ENCODE data around the gene BOLA2.
"Not testable (repeated sequence)": the region's sequence is repeated elsewhere in the genome, so short reads cannot be mapped to it uniquely, and the experiment has no call there.

The BOLA2 gene

GRCh38 chr16:29454269-29454668 lies at the start of gene BOLA2, which contains the start of gene SLX1B:
Gene BOLA2 (minus strand): TSS chr16:29454351. CDS start chr16:29454253, 98 bp downstream.
Gene SLX1B (plus strand): TSS chr16:29454533.
- in situ Hi-C loops (cut with MboI; ENCODE audit: low sequenced_read_pairs) = not testable (repeated sequence)

- in situ Hi-C loops (cut with MboI; ENCODE audit: low sequenced_read_pairs) = not testable (repeated sequence)
These were observed 28.1 kb upstream of the BOLA2 start for GRCh38 chr16:29482276-29482675.

DNA sequence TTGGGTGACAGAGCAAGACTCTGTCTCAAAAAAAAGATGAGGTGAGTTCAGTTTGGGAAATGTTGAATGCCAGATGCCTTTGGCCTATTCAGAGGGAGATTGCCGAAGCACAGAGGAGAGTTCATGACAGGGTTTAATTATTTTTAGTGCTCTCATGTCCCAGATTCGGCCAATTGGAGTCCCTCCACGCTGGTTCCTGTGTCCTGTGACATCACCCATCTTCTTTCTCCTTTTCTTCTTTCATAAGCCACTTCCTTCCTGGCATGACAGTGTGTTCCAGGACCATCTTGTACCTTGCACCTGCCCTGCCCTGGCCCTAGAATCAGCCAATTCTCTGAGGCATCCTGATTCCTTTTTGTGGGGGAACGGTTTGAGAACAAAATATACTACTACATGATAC lies 17.9 kb upstream of the BOLA2 start:
- in situ Hi-C loops (cut with MboI; ENCODE audit: low sequenced_read_pairs) = not testable (repeated sequence)

DNA sequence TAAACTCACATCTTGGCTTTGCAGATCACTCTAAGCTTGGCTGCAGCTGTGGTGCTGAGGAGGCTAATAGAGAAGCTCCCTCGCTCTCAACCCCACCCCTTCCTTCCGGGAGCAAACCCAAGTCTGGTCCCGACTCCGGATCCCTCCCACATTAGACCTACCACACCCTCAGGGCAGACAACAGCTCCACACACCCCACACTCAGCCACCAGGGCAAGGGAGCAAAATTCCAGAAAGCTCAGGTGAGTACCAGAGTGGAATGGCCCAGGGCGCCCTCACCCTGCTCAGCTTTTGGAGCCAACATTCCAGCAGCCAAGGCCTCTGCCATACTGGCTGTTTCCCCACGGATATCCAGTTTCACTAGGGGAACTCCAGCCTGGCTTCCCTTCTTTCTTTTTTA lies 15.5 kb upstream of the BOLA2 start:
- in situ Hi-C loops (cut with MboI; ENCODE audit: low sequenced_read_pairs) = not testable (repeated sequence)

GRCh38 chr16:29467654-29468366 lies 13.7 kb upstream of the BOLA2 start:
- in situ Hi-C loops (cut with MboI; ENCODE audit: low sequenced_read_pairs) = not testable (repeated sequence)

GRCh38 chr16:29466904-29467303 lies 12.8 kb upstream of the BOLA2 start:
- in situ Hi-C loops (cut with MboI; ENCODE audit: low sequenced_read_pairs) = not testable (repeated sequence)

DNA sequence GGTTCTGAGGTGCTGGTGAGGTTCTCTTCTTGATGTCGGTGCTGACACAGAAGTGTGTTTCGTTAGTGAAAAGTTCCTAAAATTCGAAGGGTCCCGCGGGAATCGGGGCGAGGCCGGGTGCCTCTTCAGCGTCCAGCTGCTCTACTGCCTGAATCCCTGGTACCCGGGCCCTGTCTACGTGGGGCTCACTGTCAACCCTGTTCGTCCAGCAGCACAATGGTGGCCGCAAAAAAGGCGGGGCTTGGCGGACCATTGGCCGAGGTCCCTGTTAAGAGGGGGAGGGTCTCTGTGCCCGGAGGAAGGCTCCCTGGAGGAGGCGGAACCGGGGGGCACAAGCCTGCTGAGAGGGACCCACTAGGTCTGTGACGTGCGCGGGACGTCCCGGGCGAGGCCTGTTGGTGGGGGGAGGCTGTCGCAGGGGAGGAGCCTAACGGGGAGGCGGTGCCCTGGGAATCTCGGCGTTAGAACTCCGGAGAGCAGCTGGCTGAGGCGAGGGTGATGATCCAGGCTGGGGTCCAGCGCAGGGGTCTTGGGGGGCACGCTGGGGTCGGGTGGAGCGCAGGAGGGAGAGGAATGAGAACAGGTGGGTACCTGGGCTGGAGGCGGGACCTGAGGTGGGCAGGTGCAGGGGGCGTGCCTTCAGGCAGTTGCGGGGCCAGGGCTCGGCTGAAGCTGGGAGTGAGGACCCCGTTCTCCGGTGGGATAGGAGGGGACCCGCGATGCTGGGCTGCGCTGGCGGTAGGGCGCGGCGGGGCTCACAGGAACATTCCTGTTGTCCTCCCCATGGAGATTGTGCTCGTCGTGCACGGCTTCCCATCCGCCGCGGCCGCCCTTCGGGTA lies 12.1 kb upstream of the BOLA2 start:
- in situ Hi-C loops (cut with MboI; ENCODE audit: low sequenced_read_pairs) = not testable (repeated sequence)

- in situ Hi-C loops (cut with MboI; ENCODE audit: low sequenced_read_pairs) = not testable (repeated sequence)
These were observed 6.5 kb upstream of the BOLA2 start for GRCh38 chr16:29460647-29461030.

DNA sequence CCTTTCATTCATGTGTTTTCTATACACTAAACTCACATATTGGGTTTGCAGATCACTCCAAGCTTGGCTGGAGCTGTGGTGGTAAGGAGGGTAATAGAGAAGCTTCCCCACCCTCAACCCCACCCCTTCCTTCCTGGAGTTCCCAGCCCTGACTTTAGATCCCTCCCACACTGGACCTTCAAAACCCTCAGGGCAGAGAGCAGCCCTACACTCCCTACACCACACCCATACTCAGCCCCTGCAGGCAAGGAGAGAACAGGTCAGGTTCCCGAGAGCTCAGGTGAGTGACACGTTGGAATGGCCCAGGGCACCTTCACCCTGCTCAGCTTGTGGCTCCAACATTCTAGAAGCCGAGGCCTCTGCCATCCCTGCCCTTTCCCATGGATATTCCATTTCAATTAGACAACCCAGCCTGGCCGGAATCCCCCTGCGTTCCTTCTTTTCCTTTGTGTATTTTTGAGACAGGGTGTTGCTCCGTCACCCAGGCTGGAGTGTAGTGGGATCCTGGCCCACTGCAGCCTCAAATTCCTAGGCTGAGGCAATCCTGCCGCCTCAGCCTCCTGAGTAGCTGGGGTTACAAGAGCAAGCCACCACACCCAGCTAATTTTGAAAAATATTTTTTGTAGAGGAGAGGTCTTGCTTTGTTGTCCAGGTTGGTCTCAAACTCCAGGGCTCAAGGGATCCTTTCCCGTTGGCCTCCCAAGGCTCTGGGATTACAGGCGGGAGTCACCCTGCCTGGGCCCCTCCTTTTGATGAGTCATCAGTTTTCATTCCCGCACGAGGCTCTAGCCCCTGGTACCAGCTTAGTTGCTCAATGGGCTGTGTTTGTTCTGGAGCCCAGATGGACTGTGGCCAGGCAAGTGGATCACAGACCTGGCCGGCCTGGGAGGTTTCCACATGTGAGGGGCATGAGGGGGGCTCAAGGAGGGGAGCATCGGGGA lies 5.8 kb upstream of the BOLA2 start, which contains the start of gene SULT1A4:
Gene SULT1A4, plus strand, starts transcription at position 208 of the 941 bp plus-strand sequence. CDS start 1,473 bp downstream, outside the sequence.
- in situ Hi-C loops (cut with MboI; ENCODE audit: low sequenced_read_pairs) = not testable (repeated sequence)

DNA sequence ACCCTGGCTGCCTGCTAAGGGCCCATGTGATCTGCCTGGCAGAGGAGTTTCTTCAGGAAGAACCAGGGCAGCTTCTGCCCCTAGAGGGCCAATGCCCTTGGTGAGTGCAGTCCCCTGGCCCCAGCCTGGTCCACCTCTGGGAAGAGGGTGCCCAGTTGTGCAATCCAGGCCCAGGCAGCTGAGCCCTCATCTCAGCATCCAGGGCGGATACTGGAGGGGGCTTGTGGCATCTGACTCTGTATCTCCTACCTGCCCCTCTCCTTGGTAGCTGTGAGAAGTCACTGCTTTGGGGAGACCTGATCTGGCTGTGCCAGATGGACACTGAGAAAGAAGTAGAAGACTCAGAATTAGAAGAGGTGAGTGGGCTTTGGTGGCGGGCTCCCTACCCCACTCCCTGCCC lies 3.5 kb upstream of the BOLA2 start:
- in situ Hi-C loops (cut with MboI; ENCODE audit: low sequenced_read_pairs) = not testable (repeated sequence)

- in situ Hi-C loops (cut with MboI; ENCODE audit: low sequenced_read_pairs) = not testable (repeated sequence)
These were observed 677 bp upstream of the BOLA2 start for GRCh38 chr16:29454828-29455227.

- in situ Hi-C loops (cut with MboI; ENCODE audit: low sequenced_read_pairs) = not testable (repeated sequence)
These were observed 397 bp downstream of the BOLA2 start for GRCh38 chr16:29453754-29454153.

GRCh38 chr16:29425390-29425789 lies 28.8 kb downstream of the BOLA2 start:
- in situ Hi-C loops (cut with MboI; ENCODE audit: low sequenced_read_pairs) = not testable (repeated sequence)

DNA sequence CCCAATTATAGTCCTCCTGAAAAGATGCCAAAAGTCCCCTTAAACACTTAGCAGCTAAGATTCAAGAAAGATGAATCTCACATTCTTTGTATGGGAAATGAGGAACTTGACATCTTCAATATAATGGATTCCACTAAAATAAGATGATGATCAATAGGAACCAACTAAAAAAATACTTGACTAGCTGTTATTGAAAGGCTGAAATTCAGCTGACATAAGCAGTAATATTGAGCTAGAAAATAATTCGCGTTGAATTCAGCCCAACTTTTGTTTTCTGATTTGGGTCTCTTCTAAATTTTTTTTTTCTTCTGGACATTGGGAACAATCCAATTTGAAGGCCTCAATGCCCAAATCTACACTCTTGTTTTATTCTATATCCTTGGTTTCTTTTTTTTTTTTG lies 30.6 kb downstream of the BOLA2 start:
- in situ Hi-C loops (cut with MboI; ENCODE audit: low sequenced_read_pairs) = not testable (repeated sequence)

GRCh38 chr16:29405249-29405648 lies 48.9 kb downstream of the BOLA2 start:
- in situ Hi-C loops (cut with MboI; ENCODE audit: low sequenced_read_pairs) = not testable (repeated sequence)
